ENCODE measurements around the gene VEZT.

DNA sequence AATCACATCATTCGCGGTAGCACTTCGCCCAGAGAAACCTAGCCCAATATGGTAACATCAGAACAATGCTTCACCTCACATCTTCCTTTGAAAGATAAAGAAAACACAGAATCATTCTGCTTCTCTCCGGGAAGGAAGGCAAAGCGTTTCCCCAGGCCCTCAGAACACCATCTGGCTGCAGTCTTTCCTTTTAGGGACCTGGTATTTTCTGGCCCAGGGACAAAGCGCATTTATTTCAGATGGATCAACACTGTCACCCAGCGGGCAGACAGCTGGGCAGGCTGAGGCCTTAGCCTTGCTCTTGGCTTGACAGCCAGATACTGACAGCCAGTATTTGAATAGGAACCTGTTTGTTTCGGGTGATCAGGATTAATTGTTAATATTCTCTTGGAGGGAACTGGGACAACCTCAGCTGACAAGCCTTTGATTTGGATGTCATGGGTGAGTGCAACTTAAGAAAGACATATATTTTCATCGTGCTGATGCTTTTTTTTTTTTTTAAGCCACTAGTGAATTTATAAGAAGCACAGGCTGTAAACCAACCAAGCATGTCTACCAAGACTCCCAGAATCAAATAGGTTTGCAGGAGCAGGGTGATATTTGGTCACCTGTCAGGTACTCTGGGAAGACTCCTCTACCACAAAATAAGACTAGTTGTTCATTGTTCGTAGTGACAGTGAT lies 118.9 kb downstream of the VEZT start:
- TF ChIP-seq EZH2 (IDR thresholded peaks at IDR 0.05; ENCODE audit: low read length, missing control alignments), result no peak
- peak; percentile 86 to 98 for TF ChIP-seq CTCF (conservative IDR thresholded peaks at IDR 0.05 in 1 of 2, IDR thresholded peaks at IDR 0.05 in 1 of 2; ENCODE audit: low read depth in 1 of 2, low read length in 2 of 2)
